H1 (cell line): ENCODE measurements around the gene BTN1A1. TPM values are rescaled to one million over a fixed set of nuclear protein-coding genes. Genes with fewer than 3 reads are reported as not detected.
A peak's percentile ranks its signal among the peaks of the same experiment; 100 is the strongest.

Source experiments
- BRCA1 ChIP-seq: IDR thresholded peaks from 2 replicates; pipeline ENCODE4 v1.6.1; 2012; ENCODE audit warnings: low read depth, low read length, improper control_type of control experiment
- CEBPB ChIP-seq: IDR thresholded peaks from 2 replicates; pipeline ENCODE4 v1.6.1; 2012; ENCODE audit warnings: low read depth, low read length
- CHD1 ChIP-seq: IDR thresholded peaks from 2 replicates; pipeline ENCODE4 v1.6.1; 2012; ENCODE audit warnings: low read depth, low read length, improper control_type of control experiment
- CHD2 ChIP-seq: IDR thresholded peaks from 2 replicates; pipeline ENCODE4 v1.6.1; 2012; ENCODE audit warnings: low read length, improper control_type of control experiment
- GABPA ChIP-seq: IDR thresholded peaks from 2 replicates; pipeline ENCODE4 v1.6.1; 2011; ENCODE audit warnings: mild to moderate bottlenecking, low read length, moderate library complexity, borderline replicate concordance; ENCODE audit not compliant: insufficient read depth
- GTF2F1 ChIP-seq: IDR thresholded peaks from 2 replicates; pipeline ENCODE4 v1.6.1; 2012; ENCODE audit warnings: low read depth, low read length, improper control_type of control experiment, borderline replicate concordance
- HDAC2 ChIP-seq, 2 experiments: fragments of 300-600 bp in 1 of 2; sonication (generic) in 1 of 2; IDR thresholded peaks; 2 replicates each; pipeline ENCODE4 v1.6.1; 2011 to 2012; ENCODE audit warnings: low read depth in 2 of 2, low read length in 2 of 2, mild to moderate bottlenecking in 2 of 2, moderate library complexity in 2 of 2, borderline replicate concordance in 1 of 2, inconsistent platforms in 1 of 2
- HDAC6 ChIP-seq: IDR thresholded peaks from one replicate; pipeline ENCODE4 v1.7.1; 2012; ENCODE audit warnings: low read depth, mild to moderate bottlenecking, inconsistent platforms, low read length, moderate library complexity
- JUND ChIP-seq: IDR thresholded peaks from 2 replicates; pipeline ENCODE4 v1.6.1; 2011; ENCODE audit warnings: mild to moderate bottlenecking, improper control_type of control experiment, low read length
- KDM1A ChIP-seq: fragments of 200-600, 300-600 bp; sonication (generic); IDR thresholded peaks from 2 replicates; pipeline ENCODE4 v1.7.1; 2016; ENCODE audit warnings: mild to moderate bottlenecking, low read length, borderline replicate concordance
- KDM4A ChIP-seq: IDR thresholded peaks from one replicate; pipeline ENCODE4 v1.7.1; 2012; ENCODE audit warnings: low read depth, mild to moderate bottlenecking, moderate library complexity, low read length, inconsistent platforms; ENCODE audit not compliant: severe bottlenecking
- KDM5A ChIP-seq: fragments of 200-600 bp; IDR thresholded peaks from 2 replicates; pipeline ENCODE4 v1.7.1; 2012; ENCODE audit warnings: mild to moderate bottlenecking, low read length, inconsistent platforms, mixed read lengths
- NANOG ChIP-seq: IDR thresholded peaks from 2 replicates; pipeline ENCODE4 v1.6.1; 2011; ENCODE audit warnings: low read length, low read depth, mild to moderate bottlenecking, inconsistent platforms; ENCODE audit not compliant: insufficient read depth, poor library complexity, severe bottlenecking
- NRF1 ChIP-seq: IDR thresholded peaks from 2 replicates; pipeline ENCODE4 v1.6.1; 2011; ENCODE audit warnings: mild to moderate bottlenecking, low read depth, low read length, improper control_type of control experiment
- POU5F1 ChIP-seq: IDR thresholded peaks from 2 replicates; pipeline ENCODE4 v1.6.1; 2011; ENCODE audit warnings: low read depth, mild to moderate bottlenecking, low read length, moderate library complexity
- SAP30 ChIP-seq: fragments of 300-600 bp; sonication (generic); IDR thresholded peaks from 2 replicates; pipeline ENCODE4 v1.7.1; 2012; ENCODE audit warnings: low read length, moderate library complexity, mild to moderate bottlenecking, inconsistent platforms; ENCODE audit not compliant: insufficient read depth, insufficient replicate concordance
- SIN3A ChIP-seq, 2 experiments: IDR thresholded peaks in 1 of 2; conservative IDR thresholded peaks in 1 of 2; 2 replicates each; pipeline ENCODE4 v1.6.1; 2011 to 2012; ENCODE audit warnings: low read length in 2 of 2, improper control_type of control experiment in 1 of 2, low read depth in 1 of 2, mild to moderate bottlenecking in 1 of 2
- SUZ12 ChIP-seq: fragments of 200-600 bp; sonication (generic); IDR thresholded peaks from 2 replicates; pipeline ENCODE4 v1.6.1; 2012; ENCODE audit warnings: mild to moderate bottlenecking, inconsistent platforms, low read length, moderate library complexity, mixed read lengths
- TCF12 ChIP-seq: IDR thresholded peaks from 2 replicates; pipeline ENCODE4 v1.6.1; 2011; ENCODE audit warnings: low read depth, mild to moderate bottlenecking, low read length
- polyA plus RNA-seq, 7 experiments: library from polyadenylated mRNA; depleted of rRNA in 3 of 7; stranded (reverse) in 5 of 7; unstranded in 2 of 7; fragments of >200 nt in 5 of 7; fragments of 200-250 nt in 2 of 7; gene quantifications; 1 replicate in 5 of 7; 2 replicates in 1 of 7; 4 replicates in 1 of 7; pipeline versions ENCODE4 v1.2.1 to v1.2.3, GENCODE V29; 2011 to 2013; ENCODE audit warnings: missing spikeins in 2 of 7, mixed read lengths in 2 of 7
- total RNA-seq: library from RNA; stranded (reverse); fragmentation: NEBNext Ultra II Directional; extraction: Animal tissue kit (Norgen Biotek cat#: 25700); gene quantifications from 2 replicates; pipeline ENCODE4 v1.2.1, GENCODE V29; 2021
- TF ChIP-seq, protein P1 (sequence below): IDR thresholded peaks from 2 replicates; pipeline ENCODE4 v1.6.1; 2011; ENCODE audit warnings: low read depth, mild to moderate bottlenecking, low read length; ENCODE audit not compliant: insufficient read depth
- TF ChIP-seq, protein P2 (sequence below): IDR thresholded peaks from 2 replicates; pipeline ENCODE4 v1.6.1; 2012; ENCODE audit warnings: low read length, inconsistent platforms
- TF ChIP-seq, protein P3 (sequence below): IDR thresholded peaks from 2 replicates; pipeline ENCODE4 v1.6.1; 2011; ENCODE audit warnings: low read length, improper control_type of control experiment

The BTN1A1 gene
- total and polyA plus RNA-seq, 2 of the 8 experiments (the other 6 are each of a cell fraction or from before 2014, with no cell fraction given), result 0.28 to 0.35 TPM

DNA sequence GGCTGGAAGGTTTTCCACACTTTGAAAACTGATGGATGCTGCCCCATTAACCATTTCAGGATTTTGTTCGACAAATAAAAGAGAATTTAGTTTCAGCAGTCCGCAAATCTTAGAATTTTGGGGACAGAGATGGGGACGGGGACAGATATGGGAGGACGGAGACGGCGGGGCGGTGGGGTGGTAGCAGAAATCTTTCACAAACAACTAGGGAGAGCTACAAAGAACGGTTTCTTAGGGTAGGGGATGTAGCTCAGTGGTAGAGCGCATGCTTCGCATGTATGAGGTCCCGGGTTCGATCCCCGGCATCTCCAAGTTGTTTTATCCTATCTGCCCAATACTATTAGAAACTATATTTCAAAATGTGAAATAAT lies 53.1 kb downstream of the BTN1A1 start (continued):
- TF ChIP-seq HDAC2 (IDR thresholded peaks at IDR 0.05; ENCODE audit: borderline replicate concordance in 1 of 2, low read depth in 2 of 2, low read length in 2 of 2) (no peak; a peak in 1 of 4 replicates), KDM1A (0 out of 2 replicates have a peak, but pooled peaks have one; percentile 27), CEBPB (peak; percentile 77; the same call in 1 of the 2 replicates), POU5F1 (no peak), TCF12 (no peak), KDM5A (no peak), CHD1 (no peak), SAP30 (peak; percentile 29), SUZ12 (no peak), CHD2 (no peak), HDAC6 (no peak), JUND (no peak), NRF1 (peak; percentile 30; the same call in 1 of the 2 replicates), GABPA (no peak), GTF2F1 (no peak), NANOG (no peak), BRCA1 (no peak), SIN3A (conservative IDR thresholded peaks at IDR 0.05 in 1 of 2, IDR thresholded peaks at IDR 0.05 in 1 of 2; ENCODE audit: low read depth in 1 of 2, low read length in 2 of 2) (peak; percentile 45 to 51; a peak in 3 of 4 replicates), KDM4A (no peak)
- TF ChIP-seq, protein P1, sequence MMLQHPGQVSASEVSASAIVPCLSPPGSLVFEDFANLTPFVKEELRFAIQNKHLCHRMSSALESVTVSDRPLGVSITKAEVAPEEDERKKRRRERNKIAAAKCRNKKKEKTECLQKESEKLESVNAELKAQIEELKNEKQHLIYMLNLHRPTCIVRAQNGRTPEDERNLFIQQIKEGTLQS, result no peak
- TF ChIP-seq, protein P2, sequence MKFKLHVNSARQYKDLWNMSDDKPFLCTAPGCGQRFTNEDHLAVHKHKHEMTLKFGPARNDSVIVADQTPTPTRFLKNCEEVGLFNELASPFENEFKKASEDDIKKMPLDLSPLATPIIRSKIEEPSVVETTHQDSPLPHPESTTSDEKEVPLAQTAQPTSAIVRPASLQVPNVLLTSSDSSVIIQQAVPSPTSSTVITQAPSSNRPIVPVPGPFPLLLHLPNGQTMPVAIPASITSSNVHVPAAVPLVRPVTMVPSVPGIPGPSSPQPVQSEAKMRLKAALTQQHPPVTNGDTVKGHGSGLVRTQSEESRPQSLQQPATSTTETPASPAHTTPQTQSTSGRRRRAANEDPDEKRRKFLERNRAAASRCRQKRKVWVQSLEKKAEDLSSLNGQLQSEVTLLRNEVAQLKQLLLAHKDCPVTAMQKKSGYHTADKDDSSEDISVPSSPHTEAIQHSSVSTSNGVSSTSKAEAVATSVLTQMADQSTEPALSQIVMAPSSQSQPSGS, result no peak
- TF ChIP-seq, protein P3, sequence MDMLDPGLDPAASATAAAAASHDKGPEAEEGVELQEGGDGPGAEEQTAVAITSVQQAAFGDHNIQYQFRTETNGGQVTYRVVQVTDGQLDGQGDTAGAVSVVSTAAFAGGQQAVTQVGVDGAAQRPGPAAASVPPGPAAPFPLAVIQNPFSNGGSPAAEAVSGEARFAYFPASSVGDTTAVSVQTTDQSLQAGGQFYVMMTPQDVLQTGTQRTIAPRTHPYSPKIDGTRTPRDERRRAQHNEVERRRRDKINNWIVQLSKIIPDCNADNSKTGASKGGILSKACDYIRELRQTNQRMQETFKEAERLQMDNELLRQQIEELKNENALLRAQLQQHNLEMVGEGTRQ, result no peak
